ENCODE results near the gene GMPS.

The GMPS gene

GRCh38 chr3:155946178-155946577 is 75.7 kb downstream of the GMPS start:
- no peak for TF ChIP-seq CTCF (IDR thresholded peaks at IDR 0.05)

- no peak for TF ChIP-seq CTCF (IDR thresholded peaks at IDR 0.05)
These were observed 78.0 kb downstream of the GMPS start for GRCh38 chr3:155948476-155948875.

GRCh38 chr3:155949453-155950217 is 79.2 kb downstream of the GMPS start:
- no peak for TF ChIP-seq CTCF (IDR thresholded peaks at IDR 0.05)

GRCh38 chr3:155956508-155957411 is 86.3 kb downstream of the GMPS start:
- TF ChIP-seq CTCF (IDR thresholded peaks at IDR 0.05), result no peak

- no peak for TF ChIP-seq CTCF (IDR thresholded peaks at IDR 0.05)
These were observed 87.0 kb downstream of the GMPS start for GRCh38 chr3:155957412-155957880.

- no peak for TF ChIP-seq CTCF (IDR thresholded peaks at IDR 0.05)
These were observed 88.2 kb downstream of the GMPS start for GRCh38 chr3:155958676-155959075.

GRCh38 chr3:155960060-155960459 is 89.6 kb downstream of the GMPS start:
- TF ChIP-seq CTCF (IDR thresholded peaks at IDR 0.05), result no peak

All from LNCAP (cell line).